Body of pancreas (tissue), 4 donors: ENCODE measurements around the gene USP48. TPM values are rescaled to one million over a fixed set of nuclear protein-coding genes. Genes with fewer than 3 reads are reported as not detected.
A peak's percentile ranks its signal among the peaks of the same experiment; 100 is the strongest.

Experiments
- ATAC-seq: fragments of 150-250 bp; one replicate; pipeline ENCODE4 v1.9.1; 2016
- DNase-seq, 4 donors: peaks; one replicate each; pipeline ENCODE4 v3.0.0-alpha.2; 2019
- H3K27ac ChIP-seq, 4 donors: fragments of 200-600 bp; sonication (generic); 1 replicate in 3 of 4; 2 replicates in 1 of 4; pipeline versions ENCODE4 v1.5.1 to v1.6.1; 2016 to 2019; ENCODE audit warnings: mild to moderate bottlenecking in 1 of 4, mixed read lengths in 1 of 4, moderate library complexity in 1 of 4
- H3K27me3 ChIP-seq, 2 donors: fragments of 200-600 bp; sonication (generic); one replicate each; pipeline ENCODE4 v1.6.0; 2016; ENCODE audit warnings: mild to moderate bottlenecking in 1 of 2
- H3K36me3 ChIP-seq, 2 donors: fragments of 200-600 bp; sonication (generic); replicated peaks in 1 of 2; 2 replicates each; pipeline ENCODE4 v1.5.1; 2016; ENCODE audit warnings: low read depth in 2 of 2; ENCODE audit not compliant: insufficient read depth in 1 of 2
- H3K4me1 ChIP-seq: fragments of 200-600 bp; sonication (generic); one replicate; pipeline ENCODE4 v1.6.0; 2016
- H3K4me3 ChIP-seq, 2 donors: fragments of 200-600 bp; sonication (generic); 1 replicate in 1 of 2; 2 replicates in 1 of 2; pipeline ENCODE4 v1.5.1; 2016 to 2019
- H3K9me3 ChIP-seq, 3 donors: fragments of 200-600 bp; sonication (generic); 1 replicate in 2 of 3; 2 replicates in 1 of 3; pipeline ENCODE4 v1.5.1; 2016
- POLR2A ChIP-seq, 3 donors: fragments of 450-650 bp; IDR thresholded peaks; one replicate each; pipeline ENCODE4 v1.6.1; 2016; ENCODE audit warnings: antibody characterized with exemption in 3 of 3, mild to moderate bottlenecking in 2 of 3
- WGBS, 2 donors: methylation state at CpG; one replicate each; pipeline ENCODE4 v1.1.5; 2017; 5-methylcytosine and 5-hydroxymethylcytosine counted together
- intact Hi-C: fragments of 100-400 bp; cut with DNase I; formaldehyde crosslinking; loops from one replicate; pipeline ENCODE4 v1.15.1; 2023
- total RNA-seq, 2 donors: library from RNA; depleted of rRNA; stranded (reverse); fragments of >200 nt; gene quantifications; one replicate each; pipeline ENCODE4 v1.1.0, GENCODE V29; 2016
- TF ChIP-seq, protein P1 (sequence below), 7 experiments: fragments of 450-650 bp in 4 of 7; fragments of 200-600 bp in 3 of 7; sonication (generic) in 3 of 7; IDR thresholded peaks; one replicate each; pipeline ENCODE4 v1.5.1; 2016 to 2019; ENCODE audit warnings: antibody characterized with exemption in 7 of 7

The USP48 gene
- total RNA-seq, 2 donors from 2014 or later, result 25.4 to 72.9 TPM

DNA sequence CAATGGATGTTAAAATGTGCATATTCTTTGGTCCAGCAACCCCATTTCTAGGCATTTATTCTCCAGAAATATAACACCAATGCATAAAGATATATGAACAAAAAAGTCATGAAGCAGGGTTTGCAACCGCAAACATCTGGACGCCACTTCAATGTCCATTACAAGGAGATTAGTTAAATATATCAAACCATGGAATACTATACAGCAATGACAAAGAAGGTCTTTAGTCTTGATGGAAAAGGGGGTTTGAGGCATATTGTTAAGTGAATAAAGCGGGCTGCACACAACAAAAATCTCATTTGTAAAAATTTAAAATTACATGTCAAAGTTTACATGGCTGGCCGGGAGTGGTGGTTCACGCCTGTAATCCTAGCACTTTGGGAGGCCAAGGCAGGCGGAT, 145.4 kb downstream of the USP48 start:
- 91 to 96% methylated on average over 6 of the region's 6 CpGs for WGBS, 2 donors
- H3K36me3 ChIP-seq, result no peaks in the 10 kb centered on the region
- H3K4me3 ChIP-seq, result no peak overlapping the region
- no peaks in the 10 kb centered on the region for H3K9me3 ChIP-seq
- peaks cover 90% of the 10 kb centered on the region for H3K4me1 ChIP-seq
- ATAC-seq (no peak), DNase-seq (no peak)
- intact Hi-C loops, result no loop called here
- H3K27me3 ChIP-seq, result no peaks in the 10 kb centered on the region
- H3K27ac ChIP-seq, result peak overlapping the region in 3 of 4 donors; percentile 94 to 96 (median 95)
- TF ChIP-seq, protein P1, sequence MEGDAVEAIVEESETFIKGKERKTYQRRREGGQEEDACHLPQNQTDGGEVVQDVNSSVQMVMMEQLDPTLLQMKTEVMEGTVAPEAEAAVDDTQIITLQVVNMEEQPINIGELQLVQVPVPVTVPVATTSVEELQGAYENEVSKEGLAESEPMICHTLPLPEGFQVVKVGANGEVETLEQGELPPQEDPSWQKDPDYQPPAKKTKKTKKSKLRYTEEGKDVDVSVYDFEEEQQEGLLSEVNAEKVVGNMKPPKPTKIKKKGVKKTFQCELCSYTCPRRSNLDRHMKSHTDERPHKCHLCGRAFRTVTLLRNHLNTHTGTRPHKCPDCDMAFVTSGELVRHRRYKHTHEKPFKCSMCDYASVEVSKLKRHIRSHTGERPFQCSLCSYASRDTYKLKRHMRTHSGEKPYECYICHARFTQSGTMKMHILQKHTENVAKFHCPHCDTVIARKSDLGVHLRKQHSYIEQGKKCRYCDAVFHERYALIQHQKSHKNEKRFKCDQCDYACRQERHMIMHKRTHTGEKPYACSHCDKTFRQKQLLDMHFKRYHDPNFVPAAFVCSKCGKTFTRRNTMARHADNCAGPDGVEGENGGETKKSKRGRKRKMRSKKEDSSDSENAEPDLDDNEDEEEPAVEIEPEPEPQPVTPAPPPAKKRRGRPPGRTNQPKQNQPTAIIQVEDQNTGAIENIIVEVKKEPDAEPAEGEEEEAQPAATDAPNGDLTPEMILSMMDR (IDR thresholded peaks at IDR 0.05), result no peak
- TF ChIP-seq POLR2A (IDR thresholded peaks at IDR 0.05), result no peak

DNA sequence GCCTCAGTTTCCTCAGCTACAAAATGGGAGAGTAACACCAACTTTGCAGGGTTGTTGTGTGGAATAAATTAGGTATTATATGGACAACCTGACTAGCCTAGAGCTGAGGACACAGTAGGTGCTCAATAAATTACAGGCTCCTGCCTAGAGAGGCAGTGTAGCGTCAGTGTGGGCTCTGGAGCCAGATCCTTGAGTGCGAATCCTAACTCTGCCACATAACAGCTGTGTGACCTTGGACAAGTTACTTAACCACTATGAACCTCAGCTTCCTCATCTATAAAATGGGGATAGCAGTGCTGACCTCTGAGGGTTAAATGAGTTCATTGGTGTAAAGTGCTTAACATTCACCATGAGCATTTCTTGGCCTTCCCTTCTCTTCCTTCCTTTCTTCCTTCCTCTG, 146.9 kb downstream of the USP48 start:
- no peak for TF ChIP-seq POLR2A (IDR thresholded peaks at IDR 0.05)
- TF ChIP-seq, protein P1 (IDR thresholded peaks at IDR 0.05), result no peak
- ATAC-seq, result no peak
- no peak for DNase-seq
- no peaks in the 10 kb centered on the region for H3K36me3 ChIP-seq
- intact Hi-C loops, result no loop called here
- 94 to 100% methylated on average over 2 of the region's 2 CpGs for WGBS, 2 donors
- no peaks in the 10 kb centered on the region for H3K27me3 ChIP-seq
- peak overlapping the region; percentile 79 to 96 (median 86) for H3K27ac ChIP-seq
- H3K4me1 ChIP-seq, result peaks cover 87% of the 10 kb centered on the region
- no peaks in the 10 kb centered on the region for H3K9me3 ChIP-seq
- no peak overlapping the region for H3K4me3 ChIP-seq

DNA sequence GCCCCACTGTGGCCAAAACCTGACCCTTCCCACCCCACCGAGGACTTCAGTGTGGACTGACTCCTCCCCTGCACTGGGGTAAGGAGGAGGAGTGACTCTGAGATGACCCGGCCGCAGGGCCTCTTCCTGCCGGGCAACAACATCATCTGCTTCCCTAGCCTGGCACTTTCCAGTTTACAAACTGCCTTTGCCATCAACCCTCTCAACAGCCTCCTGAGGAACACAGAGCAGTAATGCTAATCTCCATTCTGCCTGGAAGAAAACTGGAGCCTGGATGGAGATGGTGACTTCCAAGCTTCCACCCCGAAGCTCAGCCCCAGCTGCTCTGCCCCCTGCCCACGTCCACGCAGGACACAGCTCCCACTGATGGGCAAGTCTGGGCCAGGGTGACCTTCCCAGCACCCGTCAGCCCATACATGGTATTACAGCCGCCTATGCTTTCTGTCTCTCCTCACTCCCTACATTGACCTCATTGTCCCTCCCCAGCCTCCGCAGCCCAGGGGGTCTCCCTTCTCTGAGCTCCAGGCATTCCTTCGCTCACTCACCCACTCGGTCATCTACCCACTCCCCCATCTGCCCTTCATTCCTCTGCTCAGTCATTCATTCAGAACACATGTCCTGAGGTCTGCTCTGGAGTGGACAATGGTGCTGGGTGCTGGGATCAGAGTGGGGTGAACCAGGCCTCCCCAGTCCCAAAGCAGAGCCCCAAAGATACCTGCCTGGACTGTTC, 148.0 kb downstream of the USP48 start:
- TF ChIP-seq, protein P1 (IDR thresholded peaks at IDR 0.05), result no peak
- no peak for TF ChIP-seq POLR2A (IDR thresholded peaks at IDR 0.05)
- ATAC-seq, result no peak
- WGBS, 2 donors, result 65% methylated on average over 8 to 12 of the region's 12 CpGs
- Histone ChIP-seq H3K9me3 (no peaks in the 10 kb centered on the region), H3K27me3 (no peaks in the 10 kb centered on the region), H3K27ac (peak overlapping the region; percentile 79 to 96 (median 86)), H3K36me3 (no peaks in the 10 kb centered on the region), H3K4me3 (no peak overlapping the region), H3K4me1 (peaks cover 82% of the 10 kb centered on the region)
- intact Hi-C loops, result no loop called here
- DNase-seq, result no peak

DNA sequence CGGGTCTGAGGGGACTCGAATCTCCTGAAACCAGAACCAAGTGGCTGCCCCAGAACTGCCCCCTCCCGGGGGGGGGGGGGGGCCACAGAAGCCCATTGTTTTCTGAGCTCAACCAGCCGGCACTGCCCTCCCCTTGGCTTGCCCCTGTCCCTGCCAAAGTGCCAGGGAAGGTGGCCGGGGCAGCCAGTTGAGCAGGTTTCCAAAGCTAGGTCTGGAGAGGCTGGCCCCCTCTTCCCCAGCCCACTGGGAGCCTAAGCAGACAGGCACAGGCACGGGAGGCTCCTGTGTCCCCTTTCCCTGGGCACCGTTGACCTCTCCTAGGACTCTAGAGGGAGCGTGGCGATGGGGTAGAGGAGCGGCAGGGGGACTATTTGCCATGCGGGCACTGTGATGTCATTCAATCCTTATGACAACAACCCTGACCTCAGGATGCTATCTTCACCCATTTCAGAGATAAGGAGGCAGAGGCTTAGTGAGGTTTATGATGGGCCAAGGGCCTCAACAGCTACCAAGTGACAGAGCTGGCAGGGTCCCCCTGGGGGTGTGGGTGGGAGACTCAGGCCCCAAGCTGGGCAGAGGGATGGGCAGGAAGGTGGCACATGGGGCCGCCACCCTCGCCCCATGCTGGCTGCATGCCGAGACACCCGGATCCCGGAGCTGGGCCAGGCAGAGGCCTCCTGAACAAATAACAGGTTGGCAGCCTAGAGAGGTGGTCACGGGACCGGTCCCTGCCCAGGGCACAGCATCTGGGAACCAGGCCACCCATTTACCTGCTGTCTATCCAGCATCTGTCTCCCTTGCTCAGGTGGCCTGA, 148.8 kb downstream of the USP48 start:
- no peak overlapping the region for H3K4me3 ChIP-seq
- 24 to 33% methylated on average over 11 to 18 of the region's 18 CpGs for WGBS, 2 donors
- H3K27ac ChIP-seq, result peak overlapping the region; percentile 79 to 96 (median 86)

More for the DNA sequence above, 148.8 kb downstream of the USP48 start:
- Histone ChIP-seq H3K4me1 (peaks cover 76% of the 10 kb centered on the region), H3K9me3 (no peaks in the 10 kb centered on the region), H3K27me3 (no peaks in the 10 kb centered on the region), H3K36me3 (no peaks in the 10 kb centered on the region)
- intact Hi-C loops, result no loop called here
- TF ChIP-seq POLR2A (IDR thresholded peaks at IDR 0.05), result peak in 2 of 3 donors; percentile 33 to 37
- TF ChIP-seq, protein P1 (IDR thresholded peaks at IDR 0.05), result no peak
- ATAC-seq, result peak; percentile 50
- DNase-seq, result peak; percentile 68 to 90 (median 85)
